B cell (primary cell): Measurements from ENCODE around the gene PDE6A. TPM values are rescaled to one million over a fixed set of nuclear protein-coding genes. Genes with fewer than 3 reads are reported as not detected.
"Not testable (repeated sequence)": the region's sequence is repeated elsewhere in the genome, so short reads cannot be mapped to it uniquely, and the experiment has no call there.

ENCODE experiments used
- ATAC-seq: fragments of 200-7000 bp; cut with Tn5 transposase; one replicate; pipeline ENCODE4 v1.10.0; 2021; ENCODE audit warnings: low read depth, mild to moderate bottlenecking, moderate number of reproducible peaks, moderate library complexity
- CTCF ChIA-PET: fragments of 350-600 bp; sonication (Branson Sonifier 250); formaldehyde crosslinking; loops from one replicate; lab custom pipeline; 2021; ENCODE audit warnings: antibody characterized with exemption, inconsistent platforms; lab: Charles Lee
- POLR2A ChIA-PET: fragments of 350-600 bp; sonication (Branson Sonifier 250); formaldehyde crosslinking; loops from one replicate; lab custom pipeline; 2021; ENCODE audit warnings: antibody characterized with exemption; lab: Charles Lee
- DNase-seq: peaks from one replicate; pipeline ENCODE4 v3.0.0; 2013
- H2AFZ ChIP-seq: 2 replicates; pipeline ENCODE4 v1.6.1; 2012; ENCODE audit warnings: mild to moderate bottlenecking, low read depth, low read length; ENCODE audit not compliant: insufficient read depth, poor library complexity, severe bottlenecking
- H3K27ac ChIP-seq, 2 donors: 1 replicate in 1 of 2; 2 replicates in 1 of 2; pipeline ENCODE4 v1.5.1; 2012 to 2013; ENCODE audit warnings: low read length in 2 of 2, mild to moderate bottlenecking in 2 of 2, moderate library complexity in 1 of 2
- H3K27me3 ChIP-seq, 4 experiments: fragments of 200-600 bp in 1 of 4; sonication (generic) in 1 of 4; replicated peaks in 1 of 4; 1 replicate in 2 of 4; 2 replicates in 2 of 4; pipeline versions ENCODE4 v1.6.1 to v1.7.0; 2013 to 2016; ENCODE audit warnings: low read length in 3 of 4, mild to moderate bottlenecking in 2 of 4, mixed read lengths in 1 of 4, moderate library complexity in 1 of 4; ENCODE audit not compliant: insufficient read depth in 4 of 4, control insufficient read depth in 3 of 4; ENCODE audit errors: control extremely low read depth in 1 of 4
- H3K36me3 ChIP-seq, 2 experiments: replicated peaks in 1 of 2; 1 replicate in 1 of 2; 2 replicates in 1 of 2; pipeline versions ENCODE4 v1.6.1 to v1.7.1; 2013; ENCODE audit warnings: low read length in 1 of 2; ENCODE audit not compliant: insufficient read depth in 2 of 2, control insufficient read depth in 1 of 2; ENCODE audit errors: control extremely low read depth in 1 of 2, extremely low read depth in 1 of 2
- H3K4me1 ChIP-seq, 2 donors: fragments of 200-600 bp in 1 of 2; sonication (generic) in 1 of 2; 1 replicate in 1 of 2; 2 replicates in 1 of 2; pipeline versions ENCODE4 v1.5.1 to v1.6.1; 2013 to 2017; ENCODE audit warnings: low read length in 2 of 2; ENCODE audit not compliant: control insufficient read depth in 2 of 2, insufficient read depth in 2 of 2
- H3K4me2 ChIP-seq: replicated peaks from 2 replicates; pipeline ENCODE3; 2012; ENCODE audit warnings: mild to moderate bottlenecking, low read depth, low read length; ENCODE audit not compliant: poor library complexity, severe bottlenecking
- H3K4me3 ChIP-seq, 5 experiments: fragments of 200-600 bp in 1 of 5; sonication (generic) in 1 of 5; 1 replicate in 3 of 5; 2 replicates in 2 of 5; pipeline versions ENCODE4 v1.5.1 to v1.7.0; 2011 to 2016; ENCODE audit warnings: low read length in 4 of 5, mild to moderate bottlenecking in 4 of 5, low read depth in 2 of 5, control low read depth in 1 of 5, moderate library complexity in 1 of 5; ENCODE audit not compliant: insufficient read depth in 1 of 5; ENCODE audit errors: control extremely low read depth in 1 of 5, extremely low read depth in 1 of 5
- H3K79me2 ChIP-seq: fragments of 200-600 bp; sonication (generic); one replicate; pipeline ENCODE4 v1.6.0; 2016; ENCODE audit warnings: low read length; ENCODE audit not compliant: control insufficient read depth, insufficient read depth
- H3K9ac ChIP-seq: fragments of 200-600 bp; sonication (generic); 2 replicates; pipeline ENCODE4 v1.6.1; 2017; ENCODE audit warnings: mild to moderate bottlenecking, low read length, moderate library complexity
- H3K9me3 ChIP-seq, 3 donors: one replicate each; pipeline versions ENCODE4 v1.6.1 to v1.7.1; 2013; ENCODE audit warnings: low read length in 2 of 3; ENCODE audit not compliant: control insufficient read depth in 2 of 3, insufficient read depth in 1 of 3; ENCODE audit errors: control extremely low read depth in 1 of 3
- H4K20me1 ChIP-seq: 2 replicates; pipeline ENCODE4 v1.6.0; 2012; ENCODE audit warnings: mild to moderate bottlenecking, low read length; ENCODE audit not compliant: insufficient read depth, control insufficient read depth, poor library complexity, severe bottlenecking
- H3K27ac Mint-ChIP-seq: one replicate; pipeline ENCODE4 v1.8.0; 2021; ENCODE audit warnings: mixed read lengths
- H3K27me3 Mint-ChIP-seq: one replicate; pipeline ENCODE4 v1.8.0; 2021; ENCODE audit warnings: mixed read lengths
- H3K4me1 Mint-ChIP-seq: one replicate; pipeline ENCODE4 v1.8.0; 2021; ENCODE audit warnings: mixed read lengths
- H3K4me3 Mint-ChIP-seq: one replicate; pipeline ENCODE4 v1.8.0; 2021; ENCODE audit warnings: mixed read lengths
- H3K9me3 Mint-ChIP-seq: one replicate; pipeline ENCODE4 v1.8.0; 2022; ENCODE audit warnings: mixed read lengths; ENCODE audit not compliant: insufficient read depth
- EZH2 ChIP-seq: IDR thresholded peaks from 2 replicates; pipeline ENCODE4 v1.6.1; 2012; ENCODE audit warnings: borderline replicate concordance, low read depth, mild to moderate bottlenecking, moderate library complexity, low read length; ENCODE audit not compliant: insufficient read depth, poor library complexity, severe bottlenecking
- WGBS: methylation state at CpG from one replicate; pipeline ENCODE4 v1.1.5; 2013; ENCODE audit warnings: missing lambda C conversion rate; ENCODE audit not compliant: insufficient coverage; 5-methylcytosine and 5-hydroxymethylcytosine counted together
- intact Hi-C: fragments of 100-400 bp; cut with micrococcal nuclease; formaldehyde crosslinking; loops from one replicate; pipeline ENCODE4 v1.10.0; 2022
- polyA plus RNA-seq: library from polyadenylated mRNA; depleted of rRNA; stranded (reverse); fragments of >200 nt; gene quantifications from 2 replicates; pipeline ENCODE4 v1.2.3, GENCODE V29; 2012
- total RNA-seq, 2 donors: library from RNA; stranded (reverse); fragments of 120-200 nt in 1 of 2; gene quantifications; 1 replicate in 1 of 2; 2 replicates in 1 of 2; pipeline versions ENCODE4 v1.2.3 to v1.2.4, GENCODE V29; 2013 to 2022
- TF ChIP-seq, protein P1 (sequence below): fragments of 200-600 bp; IDR thresholded peaks from one replicate; pipeline ENCODE4 v1.8.0; 2022; ENCODE audit warnings: antibody characterized with exemption, mild to moderate bottlenecking

The PDE6A gene
- total and polyA plus RNA-seq, 2 donors (not counting 1 experiment from before 2014, with no cell fraction given): not detected

DNA sequence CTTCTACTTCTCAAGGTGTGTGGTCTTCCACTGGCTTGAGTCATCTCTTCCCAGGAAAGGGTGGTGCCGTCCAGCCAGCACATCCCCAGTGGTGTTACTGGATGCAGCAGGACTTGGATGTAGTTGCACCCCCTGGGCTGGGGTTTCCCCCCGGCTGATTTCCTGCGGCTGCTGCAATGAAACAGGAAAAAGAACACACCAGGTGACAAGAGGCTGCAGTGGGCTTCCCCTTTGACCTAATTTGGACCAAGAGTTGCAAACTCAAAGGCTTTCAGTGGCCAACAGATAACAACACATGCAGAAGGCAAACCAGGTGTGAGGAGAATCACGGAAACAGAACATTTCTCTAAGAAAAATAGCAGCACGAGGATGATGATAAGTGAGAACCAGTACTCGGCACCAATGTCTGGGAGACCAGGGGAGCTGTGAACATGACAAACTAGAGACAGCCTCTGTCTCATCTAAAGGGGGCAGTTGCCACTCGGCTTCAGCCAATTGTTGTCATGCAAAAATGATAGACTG is 83.7 kb downstream of the PDE6A start:
- ChIA-PET POLR2A (interaction anchor here (0.7 kb wide), 1 partner anchor 222 kb away, joined by 5 read pairs; no protein-coding TSS in a partner anchor), CTCF (interaction anchor here (0.7 to 1.7 kb wide), 4 partner anchors 8 to 32 kb away, joined by 3 to 15 read pairs (median 5); no protein-coding TSS in a partner anchor)
- ATAC-seq: peak; percentile 41
- no peak overlapping the region for H3K9ac ChIP-seq
- H3K79me2 ChIP-seq: no peaks in the 10 kb centered on the region
- no peaks in the 10 kb centered on the region for H3K9me3 ChIP-seq
- H3K9me3 Mint-ChIP-seq: no peaks in the 10 kb centered on the region
- no peaks in the 10 kb centered on the region for H4K20me1 ChIP-seq
- H3K4me1 Mint-ChIP-seq: peaks cover 6% of the 10 kb centered on the region
- no peaks in the 10 kb centered on the region for H3K27me3 Mint-ChIP-seq
- H3K4me3 Mint-ChIP-seq: peak overlapping the region; percentile 17
- no peak overlapping the region for H2AFZ ChIP-seq
- peak overlapping the region; percentile 11 for H3K4me2 ChIP-seq
- H3K4me3 ChIP-seq: no peak overlapping the region
- H3K36me3 ChIP-seq: no peaks in the 10 kb centered on the region
- peak overlapping the region; percentile 54 for H3K27ac Mint-ChIP-seq
- TF ChIP-seq EZH2: no peak
- TF ChIP-seq, protein P1, sequence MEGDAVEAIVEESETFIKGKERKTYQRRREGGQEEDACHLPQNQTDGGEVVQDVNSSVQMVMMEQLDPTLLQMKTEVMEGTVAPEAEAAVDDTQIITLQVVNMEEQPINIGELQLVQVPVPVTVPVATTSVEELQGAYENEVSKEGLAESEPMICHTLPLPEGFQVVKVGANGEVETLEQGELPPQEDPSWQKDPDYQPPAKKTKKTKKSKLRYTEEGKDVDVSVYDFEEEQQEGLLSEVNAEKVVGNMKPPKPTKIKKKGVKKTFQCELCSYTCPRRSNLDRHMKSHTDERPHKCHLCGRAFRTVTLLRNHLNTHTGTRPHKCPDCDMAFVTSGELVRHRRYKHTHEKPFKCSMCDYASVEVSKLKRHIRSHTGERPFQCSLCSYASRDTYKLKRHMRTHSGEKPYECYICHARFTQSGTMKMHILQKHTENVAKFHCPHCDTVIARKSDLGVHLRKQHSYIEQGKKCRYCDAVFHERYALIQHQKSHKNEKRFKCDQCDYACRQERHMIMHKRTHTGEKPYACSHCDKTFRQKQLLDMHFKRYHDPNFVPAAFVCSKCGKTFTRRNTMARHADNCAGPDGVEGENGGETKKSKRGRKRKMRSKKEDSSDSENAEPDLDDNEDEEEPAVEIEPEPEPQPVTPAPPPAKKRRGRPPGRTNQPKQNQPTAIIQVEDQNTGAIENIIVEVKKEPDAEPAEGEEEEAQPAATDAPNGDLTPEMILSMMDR: no peak
- intact Hi-C loops: no loop called here
- DNase-seq: peak; percentile 48
- H3K27ac ChIP-seq: no peak overlapping the region
- WGBS: 48% methylated on average over 6 of the region's 7 CpGs
- no peaks in the 10 kb centered on the region for H3K27me3 ChIP-seq
- H3K4me1 ChIP-seq: peaks cover 8% of the 10 kb centered on the region in 2 donors

DNA sequence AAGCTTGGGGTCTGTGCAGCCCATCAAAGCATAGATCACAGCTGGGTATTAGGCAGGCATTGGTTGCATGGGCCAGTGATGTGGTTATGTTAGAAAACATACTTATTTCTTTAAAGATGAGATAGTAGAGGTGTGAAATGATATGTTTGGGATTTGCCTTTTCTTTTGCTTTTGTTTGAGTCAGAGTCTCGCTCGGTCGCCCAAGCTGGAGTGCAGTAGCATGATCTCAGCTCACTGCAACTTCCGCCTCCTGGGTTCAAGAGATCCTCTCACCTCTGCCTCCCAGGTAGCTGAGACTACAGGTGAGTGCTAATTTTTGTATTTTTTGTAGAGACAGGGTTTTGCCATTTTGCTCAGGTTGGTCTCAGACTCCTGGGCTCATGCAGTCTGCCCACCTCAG is 84.8 kb downstream of the PDE6A start:
- POLR2A ChIA-PET: no interaction called here
- TF ChIP-seq, protein P1: no peak
- TF ChIP-seq EZH2: no peak
- Histone ChIP-seq H3K9me3 (no peaks in the 10 kb centered on the region), H3K9ac (no peak overlapping the region), H3K4me3 (no peak overlapping the region), H3K4me1 (peaks cover 8% of the 10 kb centered on the region in 2 donors), H2AFZ (no peak overlapping the region), H3K27ac (no peak overlapping the region), H3K36me3 (no peaks in the 10 kb centered on the region), H4K20me1 (no peaks in the 10 kb centered on the region), H3K79me2 (no peaks in the 10 kb centered on the region), H3K4me2 (no peak overlapping the region), H3K27me3 (no peaks in the 10 kb centered on the region)
- 100% methylated on average over 2 of the region's 4 CpGs for WGBS
- DNase-seq: no peak
- H3K27me3 Mint-ChIP-seq: no peaks in the 10 kb centered on the region
- no peaks in the 10 kb centered on the region for H3K9me3 Mint-ChIP-seq
- no peak overlapping the region for H3K4me3 Mint-ChIP-seq
- H3K4me1 Mint-ChIP-seq: peaks cover 6% of the 10 kb centered on the region
- intact Hi-C loops: no loop called here
- no peak for ATAC-seq
- no peak overlapping the region for H3K27ac Mint-ChIP-seq
- CTCF ChIA-PET: interaction anchor here (0.7 to 1.5 kb wide), 2 partner anchors 10 to 237 kb away, joined by 3 to 6 read pairs; no protein-coding TSS in a partner anchor

DNA sequence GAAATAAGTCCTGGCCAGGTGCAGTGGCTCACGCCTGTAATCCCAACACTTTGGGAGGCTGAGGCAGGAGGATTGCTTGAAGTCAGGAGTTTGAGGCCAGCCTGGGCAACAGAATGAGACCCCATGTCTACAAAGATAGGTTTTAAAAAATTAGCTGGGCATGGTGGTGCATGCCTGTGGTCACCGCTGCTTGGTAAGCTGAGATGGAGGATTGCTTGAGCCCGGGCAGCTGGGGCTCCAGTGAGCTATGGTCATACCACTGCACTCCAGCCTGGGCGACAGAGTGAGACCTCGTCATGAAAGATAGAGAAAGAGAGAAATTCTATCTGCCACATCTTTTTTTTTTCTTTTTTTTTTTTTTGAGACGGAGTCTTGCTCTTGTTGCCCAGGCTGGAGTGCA is 86.1 kb downstream of the PDE6A start:
- H2AFZ ChIP-seq, H3K4me3 Mint-ChIP-seq, H3K36me3 ChIP-seq, H3K4me1 ChIP-seq, H4K20me1 ChIP-seq, H3K27me3 ChIP-seq, H3K9ac ChIP-seq, POLR2A ChIA-PET, intact Hi-C loops, H3K4me2 ChIP-seq, H3K27ac Mint-ChIP-seq, H3K79me2 ChIP-seq, DNase-seq, H3K27ac ChIP-seq, ATAC-seq, H3K4me1 Mint-ChIP-seq, H3K9me3 Mint-ChIP-seq, H3K4me3 ChIP-seq, H3K27me3 Mint-ChIP-seq, H3K9me3 ChIP-seq: not testable (repeated sequence)
- WGBS: 100% methylated on average over 2 of the region's 6 CpGs
- CTCF ChIA-PET: interaction anchor here (0.7 to 1.1 kb wide), 2 partner anchors 10 to 34 kb away, joined by 3 read pairs; no protein-coding TSS in a partner anchor
